Thoracic aorta (tissue), 2 donors: Measurements from ENCODE around the gene AKR1E2. TPM values are rescaled to one million over a fixed set of nuclear protein-coding genes. Genes with fewer than 3 reads are reported as not detected.

Experiments
- ATAC-seq: fragments of 150-250 bp; one replicate; pipeline ENCODE4 v1.8.0; 2017; ENCODE audit warnings: low read depth; ENCODE audit not compliant: insufficient number of reproducible peaks, low FRiP score
- DNase-seq: peaks from one replicate; pipeline ENCODE4 v3.0.0-alpha.2; 2020; ENCODE audit warnings: low spot score
- H3K27ac ChIP-seq, 2 donors: fragments of 200-600 bp; sonication (generic); 1 replicate in 1 of 2; 2 replicates in 1 of 2; pipeline ENCODE4 v1.5.1; 2016; ENCODE audit warnings: mild to moderate bottlenecking in 2 of 2, moderate library complexity in 2 of 2
- H3K27me3 ChIP-seq: fragments of 200-600 bp; sonication (generic); replicated peaks from 2 replicates; pipeline ENCODE4 v1.6.0; 2016; ENCODE audit warnings: mild to moderate bottlenecking; ENCODE audit not compliant: insufficient read depth
- H3K36me3 ChIP-seq: fragments of 200-600 bp; sonication (generic); one replicate; pipeline ENCODE4 v1.5.1; 2016
- H3K4me1 ChIP-seq, 2 donors: fragments of 200-600 bp; sonication (generic); 1 replicate in 1 of 2; 2 replicates in 1 of 2; pipeline versions ENCODE4 v1.5.1 to v1.6.0; 2016; ENCODE audit warnings: low read depth in 2 of 2, mild to moderate bottlenecking in 1 of 2; ENCODE audit not compliant: control insufficient read depth in 1 of 2
- H3K4me3 ChIP-seq: fragments of 200-600 bp; sonication (generic); 2 replicates; pipeline ENCODE4 v1.5.1; 2016; ENCODE audit warnings: mild to moderate bottlenecking
- H3K9me3 ChIP-seq: fragments of 200-600 bp; sonication (generic); 2 replicates; pipeline ENCODE4 v1.5.1; 2016
- total RNA-seq, 2 donors: library from RNA; depleted of rRNA; stranded (reverse); fragments of >200 nt; gene quantifications; one replicate each; pipeline versions ENCODE4 v1.1.0 to v1.2.3, GENCODE V29; 2016
- TF ChIP-seq, protein P1 (sequence below): fragments of 200-600 bp; sonication (generic); IDR thresholded peaks from one replicate; pipeline ENCODE4 v1.5.1; 2019; ENCODE audit warnings: antibody characterized with exemption

The AKR1E2 gene
- total RNA-seq, 2 donors from 2014 or later, result 11.1 to 17.6 TPM

DNA sequence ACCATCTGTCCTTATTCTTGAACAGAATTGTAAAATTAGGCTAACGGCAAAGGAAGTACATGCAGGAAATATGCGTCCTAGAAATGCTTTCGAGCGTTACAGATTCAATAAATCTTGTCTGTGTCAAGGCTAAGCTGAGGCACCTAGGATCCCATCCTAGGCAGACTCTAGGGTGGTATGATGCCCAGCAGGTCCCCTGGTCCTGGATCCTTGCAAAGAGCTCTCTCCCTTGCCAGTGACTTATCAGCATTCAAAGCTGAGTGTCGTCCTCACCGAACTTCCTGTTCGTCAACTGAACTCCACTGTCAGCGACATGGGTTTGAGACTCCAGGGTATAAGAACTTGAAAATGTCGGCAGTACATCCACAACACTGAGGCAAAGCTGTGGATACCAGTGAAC, 61.5 kb downstream of the AKR1E2 start:
- no peak for DNase-seq

DNA sequence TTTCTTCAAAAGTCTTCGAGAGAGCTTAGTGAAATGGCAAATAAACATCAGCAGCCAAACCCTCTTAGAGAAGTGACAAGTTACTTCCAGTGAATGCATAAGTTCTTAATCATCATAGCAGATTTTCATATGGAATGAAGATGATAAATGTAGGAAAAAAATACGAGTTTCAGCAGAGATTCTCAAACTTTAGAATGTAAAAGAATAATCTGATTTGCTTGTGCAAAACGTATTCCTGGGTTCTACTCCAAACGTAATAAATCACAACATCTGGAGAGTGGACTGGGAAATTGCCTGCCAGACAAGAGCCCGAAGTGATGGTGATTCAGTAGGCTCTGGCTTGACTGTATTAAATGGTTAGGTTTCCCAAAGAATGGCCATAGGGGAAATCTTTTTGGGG, 62.2 kb downstream of the AKR1E2 start:
- TF ChIP-seq, protein P1, sequence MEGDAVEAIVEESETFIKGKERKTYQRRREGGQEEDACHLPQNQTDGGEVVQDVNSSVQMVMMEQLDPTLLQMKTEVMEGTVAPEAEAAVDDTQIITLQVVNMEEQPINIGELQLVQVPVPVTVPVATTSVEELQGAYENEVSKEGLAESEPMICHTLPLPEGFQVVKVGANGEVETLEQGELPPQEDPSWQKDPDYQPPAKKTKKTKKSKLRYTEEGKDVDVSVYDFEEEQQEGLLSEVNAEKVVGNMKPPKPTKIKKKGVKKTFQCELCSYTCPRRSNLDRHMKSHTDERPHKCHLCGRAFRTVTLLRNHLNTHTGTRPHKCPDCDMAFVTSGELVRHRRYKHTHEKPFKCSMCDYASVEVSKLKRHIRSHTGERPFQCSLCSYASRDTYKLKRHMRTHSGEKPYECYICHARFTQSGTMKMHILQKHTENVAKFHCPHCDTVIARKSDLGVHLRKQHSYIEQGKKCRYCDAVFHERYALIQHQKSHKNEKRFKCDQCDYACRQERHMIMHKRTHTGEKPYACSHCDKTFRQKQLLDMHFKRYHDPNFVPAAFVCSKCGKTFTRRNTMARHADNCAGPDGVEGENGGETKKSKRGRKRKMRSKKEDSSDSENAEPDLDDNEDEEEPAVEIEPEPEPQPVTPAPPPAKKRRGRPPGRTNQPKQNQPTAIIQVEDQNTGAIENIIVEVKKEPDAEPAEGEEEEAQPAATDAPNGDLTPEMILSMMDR, result no peak
- DNase-seq, result no peak
- H3K9me3 ChIP-seq, result no peaks in the 10 kb centered on the region

More for the DNA sequence above, 61.5 kb downstream of the AKR1E2 start:
- Histone ChIP-seq H3K36me3 (no peaks in the 10 kb centered on the region), H3K27me3 (no peaks in the 10 kb centered on the region), H3K27ac (no peak overlapping the region), H3K4me1 (peaks cover 2 to 12% of the 10 kb centered on the region in 2 donors), H3K9me3 (no peaks in the 10 kb centered on the region), H3K4me3 (no peak overlapping the region)
- TF ChIP-seq, protein P1, result no peak
- no peak for ATAC-seq

DNA sequence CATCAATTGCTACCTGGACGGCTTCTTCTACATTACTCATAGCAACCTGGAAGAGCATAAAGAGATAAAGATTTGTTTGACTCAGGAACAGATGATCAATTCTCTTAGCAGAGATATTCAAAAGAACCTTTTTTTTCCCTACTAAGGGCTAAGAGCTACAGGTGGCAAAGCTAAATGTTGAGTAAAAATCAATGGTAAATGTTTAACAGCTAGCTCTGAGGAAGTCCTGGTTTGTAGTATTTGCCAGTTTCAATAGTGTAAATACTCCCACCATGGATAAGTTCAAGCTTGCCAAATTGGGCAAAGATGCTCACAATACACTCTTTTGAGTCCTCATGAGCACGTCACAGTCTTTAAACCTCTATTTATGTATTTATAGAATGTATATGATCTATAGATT, 64.0 kb downstream of the AKR1E2 start:
- ATAC-seq (no peak), DNase-seq (no peak)
- TF ChIP-seq, protein P1, result no peak
- no peaks in the 10 kb centered on the region for H3K27me3 ChIP-seq
- H3K36me3 ChIP-seq, result no peaks in the 10 kb centered on the region
- no peak overlapping the region for H3K4me3 ChIP-seq
- H3K4me1 ChIP-seq, result peaks cover 4 to 20% of the 10 kb centered on the region in 2 donors
- H3K27ac ChIP-seq, result no peak overlapping the region
- H3K9me3 ChIP-seq, result no peaks in the 10 kb centered on the region

More for the DNA sequence above, 62.2 kb downstream of the AKR1E2 start:
- no peaks in the 10 kb centered on the region for H3K27me3 ChIP-seq
- H3K4me3 ChIP-seq, result no peak overlapping the region
- peaks cover 4 to 15% of the 10 kb centered on the region in 2 donors for H3K4me1 ChIP-seq
- ATAC-seq, result no peak
- H3K27ac ChIP-seq, result no peak overlapping the region
- no peaks in the 10 kb centered on the region for H3K36me3 ChIP-seq

DNA sequence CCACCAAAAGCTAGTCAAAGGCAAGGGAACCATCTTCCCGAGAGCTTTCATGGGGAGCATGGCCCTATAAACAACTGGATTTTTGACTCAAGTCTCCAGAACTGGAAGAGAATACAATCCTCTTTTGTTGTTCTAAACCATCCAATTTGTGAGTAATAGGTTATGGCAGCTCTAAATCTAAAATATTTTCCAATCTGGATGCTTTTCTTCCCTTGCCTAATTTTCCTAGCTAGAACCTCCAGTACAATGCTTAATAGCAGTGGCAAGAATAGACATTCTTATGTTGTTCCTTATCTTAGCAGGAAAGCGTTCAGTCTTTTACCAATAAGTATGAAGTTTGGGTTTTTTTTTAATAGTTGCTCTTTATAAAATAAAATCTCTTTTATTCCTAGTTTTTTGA, 66.7 kb downstream of the AKR1E2 start:
- TF ChIP-seq, protein P1, result no peak

DNA sequence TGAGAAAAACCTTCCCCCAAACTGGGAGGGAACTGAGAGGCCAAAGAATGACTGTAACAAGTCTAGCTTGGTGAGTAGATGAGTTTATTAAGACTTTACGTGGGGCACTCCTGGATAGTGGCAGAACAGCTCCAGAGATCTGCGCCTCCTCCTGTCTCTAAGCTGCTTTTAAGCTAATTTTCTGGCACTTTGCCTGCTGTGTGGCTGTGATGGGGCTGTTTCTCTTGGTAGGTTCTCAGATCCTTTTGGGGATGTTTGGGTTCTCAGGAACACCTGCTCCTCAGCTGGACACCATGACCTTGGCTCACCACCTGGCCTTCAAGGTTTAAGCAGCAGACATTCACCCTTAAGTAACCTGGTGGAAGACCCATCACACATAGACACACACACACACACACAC, 68.3 kb downstream of the AKR1E2 start:
- H3K4me1 ChIP-seq, result peaks cover 4 to 20% of the 10 kb centered on the region in 2 donors
- TF ChIP-seq, protein P1, result no peak
- no peak overlapping the region for H3K27ac ChIP-seq
- H3K9me3 ChIP-seq, result no peaks in the 10 kb centered on the region
- DNase-seq (no peak), ATAC-seq (no peak)
- no peaks in the 10 kb centered on the region for H3K27me3 ChIP-seq
- no peak overlapping the region for H3K4me3 ChIP-seq
- no peaks in the 10 kb centered on the region for H3K36me3 ChIP-seq

More for the DNA sequence above, 66.7 kb downstream of the AKR1E2 start:
- H3K4me3 ChIP-seq, result no peak overlapping the region
- H3K4me1 ChIP-seq, result peaks cover 4 to 20% of the 10 kb centered on the region in 2 donors
- no peak for ATAC-seq
- H3K27me3 ChIP-seq, result no peaks in the 10 kb centered on the region
- H3K36me3 ChIP-seq, result no peaks in the 10 kb centered on the region
- DNase-seq, result no peak
- H3K9me3 ChIP-seq, result no peaks in the 10 kb centered on the region
- peak overlapping the region in 1 of 2 donors; percentile 19 for H3K27ac ChIP-seq

Other genes starting within 250 kb of the AKR1E2 start
- gene AKR1C1, start 137.2 kb downstream of the AKR1E2 start, total RNA-seq, result 100 to 1,000 TPM in 1 of 2 donors, 10 to 100 TPM in 1; 91.5 to 160 TPM
- gene AKR1C2, start 177.7 kb downstream of the AKR1E2 start, total RNA-seq, result 10 to 100 TPM; 44.9 to 93.3 TPM